HG02840 (cell line): Measurements from ENCODE around the gene IRS2.

Experiments
- ATAC-seq: cut with Tn5 transposase; IDR thresholded peaks from one replicate; pipeline ENCODE4 v1.9.1; 2021; ENCODE audit warnings: mild to moderate bottlenecking, moderate library complexity, moderate number of reproducible peaks; ENCODE audit not compliant: unreplicated experiment, low FRiP score

The IRS2 gene

DNA sequence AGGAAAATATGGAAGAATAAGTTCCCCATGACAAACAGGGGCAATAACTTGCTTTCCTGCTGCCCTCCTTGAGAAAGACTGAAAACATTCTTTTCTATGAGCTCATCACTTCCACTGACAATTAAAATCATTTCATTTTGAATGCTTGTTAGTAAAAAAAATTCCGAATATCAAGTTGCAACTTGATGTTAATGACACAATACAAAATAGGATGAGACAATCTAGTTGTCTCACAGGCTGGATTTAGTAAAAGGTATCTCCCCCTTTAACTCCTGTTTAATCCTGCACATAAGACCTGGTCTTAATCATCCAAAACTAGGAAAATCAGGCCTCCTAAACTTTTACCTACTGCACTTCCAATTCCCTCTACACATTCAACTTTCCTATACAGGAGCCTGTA lies 24.7 kb downstream of the IRS2 start:
- no peak for ATAC-seq

- no peak for ATAC-seq
Measured at GRCh38 chr13:109760951-109761350, 25.4 kb downstream of the IRS2 start.

DNA sequence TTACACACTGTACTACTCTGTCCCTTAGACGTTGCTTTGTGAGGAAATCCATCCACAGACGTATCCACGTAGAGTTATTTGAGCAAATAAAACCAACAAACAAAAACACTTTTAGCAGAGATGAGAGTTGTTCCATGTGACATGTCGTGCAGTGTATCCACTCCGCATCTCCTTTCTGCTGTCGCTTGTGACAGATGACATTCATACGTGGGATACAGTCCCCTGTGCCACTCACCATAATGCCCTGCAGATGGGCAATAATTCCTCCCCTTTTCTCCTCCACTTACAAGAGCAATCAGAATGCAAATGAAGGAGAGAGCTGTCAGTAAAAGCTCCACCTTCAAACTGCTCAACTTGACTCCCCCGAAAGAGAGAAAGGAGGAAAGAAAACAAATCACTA lies 26.0 kb downstream of the IRS2 start:
- ATAC-seq: no peak

- no peak for ATAC-seq
Measured at GRCh38 chr13:109759609-109760008, 26.8 kb downstream of the IRS2 start.

GRCh38 chr13:109758937-109759480 lies 27.4 kb downstream of the IRS2 start:
- no peak for ATAC-seq

DNA sequence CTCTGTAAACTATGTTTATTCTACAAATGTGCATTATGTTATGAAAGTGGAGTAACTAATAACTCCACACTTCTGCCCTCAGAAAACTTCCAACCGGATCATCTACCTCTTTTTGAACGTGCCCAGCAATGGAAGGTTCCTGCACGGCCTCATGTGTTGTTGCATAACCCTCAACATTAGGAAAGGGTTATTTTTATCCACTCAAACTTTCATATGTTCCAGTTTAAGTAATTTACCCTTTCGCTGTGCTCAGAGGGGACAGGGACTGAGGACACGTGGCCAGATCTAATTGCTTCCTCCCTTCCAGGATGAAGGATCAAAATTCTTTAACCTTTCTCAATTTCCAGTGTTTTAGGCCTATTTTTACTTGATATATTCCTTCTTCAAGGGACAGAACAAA lies 29.6 kb downstream of the IRS2 start:
- ATAC-seq: no peak

- no peak for ATAC-seq
Measured at GRCh38 chr13:109755997-109756396, 30.4 kb downstream of the IRS2 start.

DNA sequence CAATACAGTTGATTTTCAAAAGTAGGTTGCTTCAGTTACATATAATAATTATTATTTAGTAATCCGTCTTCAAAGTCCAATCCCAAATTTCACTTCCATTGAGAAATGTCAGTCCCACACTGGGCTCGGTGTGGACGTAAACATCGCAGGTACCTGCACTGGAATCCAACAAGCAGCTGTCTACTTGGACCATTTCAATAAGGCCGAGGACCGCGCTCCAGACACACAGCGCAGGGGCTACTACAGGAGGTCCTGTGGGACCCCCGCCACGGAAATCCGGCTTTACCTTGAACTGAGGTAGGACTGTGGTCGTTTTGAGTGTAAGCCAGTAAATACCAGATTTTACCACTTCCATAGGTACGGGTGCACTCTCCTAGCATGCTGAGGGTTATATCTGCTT lies 30.8 kb downstream of the IRS2 start:
- no peak for ATAC-seq

DNA sequence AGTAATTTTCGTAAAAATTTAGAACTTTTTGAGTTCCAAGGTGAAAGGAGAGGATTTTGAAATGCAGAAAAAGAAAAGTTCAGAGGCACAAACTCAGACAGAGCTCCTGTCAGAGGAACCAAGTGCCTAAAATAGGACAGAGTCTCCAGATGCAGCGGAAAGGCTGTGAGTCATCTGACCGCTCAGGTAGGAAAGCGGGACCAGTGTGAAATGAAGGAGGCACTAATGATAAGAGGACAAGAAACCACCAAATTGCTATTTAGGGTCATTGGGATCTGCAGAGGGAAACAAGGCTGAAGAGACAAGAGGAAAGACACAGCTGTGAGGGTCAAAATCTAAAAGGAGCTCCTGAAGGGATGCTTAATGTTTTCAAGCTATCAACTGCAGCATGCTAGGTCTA lies 34.9 kb downstream of the IRS2 start:
- no peak for ATAC-seq

GRCh38 chr13:109750221-109750775 lies 36.1 kb downstream of the IRS2 start:
- ATAC-seq: no peak

DNA sequence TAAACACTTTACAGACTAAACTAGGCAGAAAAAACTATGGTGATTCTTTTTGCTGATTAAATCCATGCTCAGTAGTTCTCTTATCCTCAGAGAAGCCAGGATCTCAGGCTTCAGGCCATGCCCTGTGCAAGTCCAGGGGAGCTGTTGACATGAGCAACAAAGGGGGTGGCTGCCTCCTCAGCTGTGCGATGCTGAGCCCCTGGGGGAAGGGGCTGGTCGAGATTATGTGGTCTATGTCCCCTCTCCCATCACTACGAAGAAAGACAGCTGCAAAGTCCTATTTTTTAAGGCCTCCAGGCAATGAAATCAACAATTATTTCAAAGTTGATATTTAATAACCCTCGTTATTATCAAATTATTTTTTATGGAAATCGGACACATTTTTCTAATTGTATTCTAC lies 37.0 kb downstream of the IRS2 start:
- ATAC-seq: no peak

DNA sequence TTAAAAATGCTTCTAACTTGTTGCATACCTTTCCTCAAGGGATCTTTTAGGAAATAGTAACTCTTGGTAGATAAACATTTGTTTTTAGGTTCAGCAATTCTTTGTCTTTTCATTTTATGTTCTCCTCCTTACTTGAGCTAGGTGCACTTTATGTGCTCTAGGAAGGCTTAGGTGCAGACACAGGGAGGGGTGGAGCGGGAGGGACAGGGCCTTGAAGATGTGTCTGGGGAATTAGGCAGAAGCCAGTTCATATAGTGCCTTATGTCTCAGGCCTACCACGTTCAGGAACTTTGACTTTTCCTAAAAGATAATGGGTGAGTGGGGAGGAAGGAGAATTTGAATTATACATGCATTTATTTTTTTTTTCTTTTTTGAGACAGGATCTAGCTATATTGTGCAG lies 37.7 kb downstream of the IRS2 start:
- no peak for ATAC-seq

- ATAC-seq: no peak
Measured at GRCh38 chr13:109747524-109747923, 38.9 kb downstream of the IRS2 start.

DNA sequence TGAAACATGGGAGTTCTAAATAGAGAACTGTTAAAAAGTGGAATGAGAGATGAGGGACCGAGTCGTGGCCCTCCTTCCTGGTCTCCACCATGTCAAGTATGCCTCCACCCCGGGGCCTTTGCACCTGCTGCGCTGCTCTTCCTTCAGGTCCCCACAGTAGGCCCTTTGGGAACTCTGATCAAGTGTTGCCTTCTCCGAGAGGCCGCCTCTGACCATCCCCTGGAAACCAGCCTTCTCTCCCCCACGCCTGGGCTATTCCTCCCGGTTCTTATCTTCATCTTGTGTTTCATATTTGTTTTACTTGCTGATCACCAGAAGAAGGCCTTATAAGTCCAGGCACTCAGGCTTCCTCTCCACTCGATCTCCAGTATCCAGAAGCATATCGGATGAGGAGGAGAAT lies 40.0 kb downstream of the IRS2 start:
- no peak for ATAC-seq

- no peak for ATAC-seq
Measured at GRCh38 chr13:109745702-109746101, 40.7 kb downstream of the IRS2 start.

GRCh38 chr13:109745060-109745459 lies 41.3 kb downstream of the IRS2 start:
- ATAC-seq: no peak

DNA sequence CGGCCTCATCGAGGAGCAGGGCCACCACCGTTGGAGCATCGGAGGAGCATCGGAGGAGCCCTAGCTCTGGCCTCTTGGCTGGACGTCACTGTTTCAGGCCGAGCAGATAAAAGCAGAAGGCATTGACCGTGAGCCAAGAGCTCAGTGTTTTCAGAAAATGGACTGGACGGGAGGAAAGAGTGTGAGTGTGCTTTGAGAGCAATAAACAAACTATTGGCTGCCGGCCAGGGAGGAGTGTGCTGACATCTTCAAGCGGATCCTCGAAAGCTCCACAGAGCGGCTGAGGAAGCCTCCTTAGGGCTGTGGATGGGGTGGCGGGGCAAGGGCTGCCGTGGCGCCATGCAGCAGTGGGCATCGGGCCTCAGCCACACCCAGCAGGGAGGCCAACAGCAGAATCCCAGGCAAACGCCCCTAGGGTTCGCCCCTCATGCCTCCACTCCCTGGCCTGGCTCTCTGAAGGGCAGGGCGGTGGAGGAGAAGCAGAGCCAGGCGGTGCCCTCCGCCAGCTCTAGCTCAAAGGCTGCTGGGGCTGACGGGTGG lies 41.8 kb downstream of the IRS2 start:
- ATAC-seq: no peak

- no peak for ATAC-seq
Measured at GRCh38 chr13:109743706-109744453, 42.5 kb downstream of the IRS2 start.

DNA sequence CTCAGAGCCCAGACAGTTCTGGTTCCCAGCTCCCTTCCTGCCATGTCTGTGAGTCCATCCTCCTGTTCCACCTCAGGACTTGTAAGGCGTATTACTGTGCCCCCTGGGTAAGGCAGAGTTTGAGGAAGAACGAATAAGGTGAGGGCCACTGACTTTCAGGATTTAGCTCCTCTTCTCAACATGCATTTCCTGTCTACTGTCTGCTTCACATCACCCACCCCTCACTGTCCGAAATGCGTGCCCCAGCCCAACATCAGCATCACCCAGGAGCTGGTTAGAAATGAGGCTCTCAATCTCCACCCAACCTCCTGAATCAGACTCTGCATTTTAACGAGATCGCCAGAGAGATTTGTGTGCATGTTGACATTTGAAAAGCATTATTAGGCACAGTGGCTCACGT lies 44.4 kb downstream of the IRS2 start:
- ATAC-seq: no peak

GRCh38 chr13:109740721-109741120 lies 45.7 kb downstream of the IRS2 start:
- ATAC-seq: no peak

DNA sequence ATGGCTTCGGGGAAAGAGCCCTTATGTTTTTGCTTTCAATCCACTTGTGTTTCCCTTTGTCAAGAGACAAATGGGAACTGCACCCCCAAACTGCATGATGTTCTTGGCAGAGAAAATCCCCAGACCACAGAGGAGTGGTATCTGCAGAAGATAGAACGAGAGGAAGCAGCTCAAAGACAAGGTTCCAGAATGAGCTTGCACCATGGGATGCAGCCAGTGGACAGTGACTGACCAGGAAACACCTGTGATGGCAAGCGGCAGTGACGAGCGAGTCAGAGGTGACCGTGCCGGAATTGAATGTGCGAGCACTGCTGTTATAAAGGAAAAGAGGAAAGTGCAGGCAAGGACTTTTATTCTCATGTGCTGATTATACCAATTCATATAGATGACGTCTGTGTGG lies 46.3 kb downstream of the IRS2 start:
- ATAC-seq: no peak

DNA sequence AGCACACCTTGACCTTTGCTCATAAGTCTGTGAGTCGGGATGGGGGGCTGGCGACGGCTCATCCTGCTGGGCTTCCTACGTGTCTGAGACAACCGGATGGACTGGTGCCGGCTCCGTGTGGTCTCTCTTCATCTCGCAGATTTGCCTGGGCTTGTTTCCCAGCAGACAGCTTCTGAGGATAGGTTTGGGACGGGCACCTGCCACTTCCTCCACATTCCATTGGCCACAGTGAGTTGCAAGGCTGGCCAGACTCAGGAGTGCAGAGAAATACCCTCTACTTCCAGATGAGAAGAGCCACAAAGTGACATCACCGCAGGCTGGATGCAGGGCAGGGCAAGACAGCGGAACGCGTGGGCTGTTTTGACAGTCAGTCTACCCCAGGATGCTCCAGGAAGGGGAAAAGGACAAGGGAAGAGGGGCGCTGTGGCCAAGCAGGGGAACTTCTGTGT lies 48.1 kb downstream of the IRS2 start:
- no peak for ATAC-seq
